D721Med (cell line): ENCODE measurements around the gene TXN2.

ENCODE experiments used
- DNase-seq: peaks from one replicate; pipeline ENCODE4 v3.0.0; 2011; ENCODE audit warnings: low spot score; ENCODE audit not compliant: insufficient read length
- FAIRE-seq: peaks from 2 replicates; lab custom pipeline; 2011; peaks lifted over from hg19 to GRCh38; lab: Jason Lieb, UNC
- TF ChIP-seq, protein P1 (sequence below): IDR thresholded peaks from 2 replicates; pipeline ENCODE4 v1.5.1; 2012; ENCODE audit warnings: mild to moderate bottlenecking, control low read depth; ENCODE audit not compliant: insufficient read depth; ENCODE audit errors: missing control alignments

Gene TXN2

DNA sequence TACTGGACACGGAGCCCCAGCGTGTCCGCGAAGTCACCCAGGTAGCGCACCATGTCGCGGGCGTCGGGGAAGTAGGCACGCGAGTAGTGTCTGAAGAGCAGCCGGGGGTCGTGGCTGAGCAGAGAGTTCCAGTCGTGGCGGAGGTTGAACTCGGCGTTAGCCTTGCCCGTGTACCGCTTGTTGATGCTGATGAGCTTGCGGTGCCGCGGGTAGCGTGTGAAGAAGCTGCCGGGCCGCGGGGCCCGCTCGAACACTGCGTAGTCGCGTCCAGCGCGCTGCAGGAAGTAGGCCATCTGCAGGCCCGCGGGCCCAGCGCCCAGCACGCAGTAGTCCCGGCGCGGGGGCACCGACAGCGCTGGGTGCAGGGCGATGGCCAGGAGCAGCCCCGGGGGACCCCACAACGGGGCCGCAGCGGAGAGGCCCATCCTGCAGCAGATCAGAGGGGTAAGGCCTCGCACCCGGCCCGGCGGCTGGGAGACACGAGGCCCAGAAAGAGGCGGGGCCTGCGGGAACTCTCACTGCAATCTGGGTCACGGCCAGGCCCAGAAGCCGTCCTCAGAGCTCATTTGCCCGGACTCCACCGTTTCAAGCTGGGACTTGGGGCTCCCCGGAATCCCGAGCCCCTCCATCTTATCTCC lies 24.7 kb upstream of the TXN2 start:
- TF ChIP-seq, protein P1, sequence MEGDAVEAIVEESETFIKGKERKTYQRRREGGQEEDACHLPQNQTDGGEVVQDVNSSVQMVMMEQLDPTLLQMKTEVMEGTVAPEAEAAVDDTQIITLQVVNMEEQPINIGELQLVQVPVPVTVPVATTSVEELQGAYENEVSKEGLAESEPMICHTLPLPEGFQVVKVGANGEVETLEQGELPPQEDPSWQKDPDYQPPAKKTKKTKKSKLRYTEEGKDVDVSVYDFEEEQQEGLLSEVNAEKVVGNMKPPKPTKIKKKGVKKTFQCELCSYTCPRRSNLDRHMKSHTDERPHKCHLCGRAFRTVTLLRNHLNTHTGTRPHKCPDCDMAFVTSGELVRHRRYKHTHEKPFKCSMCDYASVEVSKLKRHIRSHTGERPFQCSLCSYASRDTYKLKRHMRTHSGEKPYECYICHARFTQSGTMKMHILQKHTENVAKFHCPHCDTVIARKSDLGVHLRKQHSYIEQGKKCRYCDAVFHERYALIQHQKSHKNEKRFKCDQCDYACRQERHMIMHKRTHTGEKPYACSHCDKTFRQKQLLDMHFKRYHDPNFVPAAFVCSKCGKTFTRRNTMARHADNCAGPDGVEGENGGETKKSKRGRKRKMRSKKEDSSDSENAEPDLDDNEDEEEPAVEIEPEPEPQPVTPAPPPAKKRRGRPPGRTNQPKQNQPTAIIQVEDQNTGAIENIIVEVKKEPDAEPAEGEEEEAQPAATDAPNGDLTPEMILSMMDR, result no peak
- no peak for DNase-seq
- no peak for FAIRE-seq

DNA sequence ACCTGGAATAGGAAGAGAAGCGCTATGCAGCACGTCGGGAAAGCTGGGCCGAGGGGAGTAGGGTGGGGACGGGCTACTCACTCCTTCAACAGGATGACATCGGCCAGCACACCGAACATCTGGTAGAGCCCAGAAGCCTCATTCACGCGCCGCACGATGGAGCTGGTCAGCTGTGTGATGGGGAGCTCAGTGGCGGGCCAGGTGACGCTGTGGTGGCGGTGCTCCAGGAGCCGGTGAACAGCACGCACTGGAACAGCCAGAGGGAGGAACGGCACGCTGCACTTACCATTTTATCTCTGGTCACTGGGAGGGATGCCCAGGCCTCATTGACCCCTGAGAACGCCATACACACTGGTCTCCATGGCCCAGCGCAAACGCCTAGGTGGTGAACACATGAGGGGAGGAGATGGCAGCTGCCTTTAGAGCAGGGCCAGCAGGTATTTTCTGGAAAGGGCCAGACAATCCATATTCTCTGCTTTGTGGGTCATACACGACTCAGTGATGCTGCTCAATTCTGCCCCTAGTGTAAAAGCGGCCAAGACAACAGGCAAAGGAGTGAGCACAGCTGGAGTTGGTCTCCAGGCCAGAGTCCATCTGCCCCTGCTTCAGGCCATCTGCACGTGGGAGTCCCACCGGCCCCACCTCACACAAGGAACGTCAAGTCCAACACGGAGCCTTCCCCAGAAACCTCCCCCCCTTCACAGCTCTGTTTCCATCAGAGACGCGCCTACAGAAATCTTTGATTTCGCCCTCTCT lies 16.6 kb upstream of the TXN2 start:
- TF ChIP-seq, protein P1, result no peak
- FAIRE-seq, result no peak
- DNase-seq, result no peak

DNA sequence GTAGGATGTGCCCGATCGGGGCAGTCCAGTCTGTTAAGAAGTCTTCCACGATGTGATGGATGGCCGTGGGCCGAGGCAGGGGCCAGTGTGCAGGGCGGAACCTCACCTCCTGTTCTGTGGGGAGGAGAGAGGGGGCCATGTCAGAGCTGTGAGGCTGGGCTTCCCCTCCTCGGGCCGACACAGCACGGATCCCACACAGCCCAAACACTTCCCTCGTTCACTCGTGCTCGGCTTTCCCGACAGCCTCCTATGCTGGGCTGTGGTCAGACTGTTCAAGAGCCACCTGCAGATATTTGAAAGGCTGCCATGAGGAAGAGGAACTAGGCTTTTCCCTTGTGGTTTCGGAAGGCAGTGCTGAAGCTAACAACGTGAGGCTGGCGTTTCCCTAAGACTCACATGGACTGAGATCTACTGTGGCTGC lies 12.3 kb upstream of the TXN2 start:
- TF ChIP-seq, protein P1, result no peak
- DNase-seq (no peak), FAIRE-seq (no peak)

DNA sequence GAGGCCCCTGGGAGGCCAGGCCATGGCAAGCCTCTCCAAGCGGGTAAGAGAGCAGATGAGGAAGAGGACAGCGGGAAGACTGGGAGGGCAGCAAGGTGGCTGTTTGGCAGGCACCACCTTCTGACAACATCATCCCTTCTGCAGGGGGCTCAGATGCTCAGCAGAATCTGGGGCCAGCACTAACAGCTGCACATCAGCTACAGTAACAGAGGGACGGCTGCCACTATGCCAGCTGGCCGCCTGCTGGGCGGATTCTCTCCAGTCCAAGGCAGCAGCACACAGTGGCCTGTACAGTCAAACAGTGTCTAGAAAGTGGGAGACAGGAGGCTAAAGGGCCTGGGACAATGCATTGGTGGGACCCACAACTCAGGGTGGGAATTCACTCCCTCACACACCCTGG lies 10.7 kb upstream of the TXN2 start:
- TF ChIP-seq, protein P1, result no peak
- no peak for FAIRE-seq

DNA sequence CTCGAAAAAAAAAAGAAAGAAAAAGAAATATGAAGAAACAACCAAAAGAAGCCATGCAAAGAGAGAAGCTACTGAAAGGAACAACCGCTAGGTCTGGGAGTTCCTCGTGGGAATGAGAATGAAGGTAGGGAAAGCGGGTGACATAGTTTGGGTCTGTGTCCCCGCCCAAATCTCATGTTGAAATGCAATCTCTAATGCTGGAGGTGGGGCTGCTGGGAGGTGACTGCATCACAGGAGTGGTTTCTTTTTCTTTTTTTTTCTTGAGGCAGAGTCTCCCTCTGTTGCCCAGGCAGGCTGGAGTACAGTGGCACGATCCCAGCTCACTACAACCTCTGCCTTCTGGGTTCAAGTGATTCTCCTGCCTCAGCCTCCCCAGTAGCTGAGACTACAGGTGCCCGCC lies 9.7 kb upstream of the TXN2 start:
- no peak for DNase-seq
- TF ChIP-seq, protein P1, result no peak
- FAIRE-seq, result no peak

More for the DNA sequence above, 10.7 kb upstream of the TXN2 start:
- DNase-seq, result no peak

DNA sequence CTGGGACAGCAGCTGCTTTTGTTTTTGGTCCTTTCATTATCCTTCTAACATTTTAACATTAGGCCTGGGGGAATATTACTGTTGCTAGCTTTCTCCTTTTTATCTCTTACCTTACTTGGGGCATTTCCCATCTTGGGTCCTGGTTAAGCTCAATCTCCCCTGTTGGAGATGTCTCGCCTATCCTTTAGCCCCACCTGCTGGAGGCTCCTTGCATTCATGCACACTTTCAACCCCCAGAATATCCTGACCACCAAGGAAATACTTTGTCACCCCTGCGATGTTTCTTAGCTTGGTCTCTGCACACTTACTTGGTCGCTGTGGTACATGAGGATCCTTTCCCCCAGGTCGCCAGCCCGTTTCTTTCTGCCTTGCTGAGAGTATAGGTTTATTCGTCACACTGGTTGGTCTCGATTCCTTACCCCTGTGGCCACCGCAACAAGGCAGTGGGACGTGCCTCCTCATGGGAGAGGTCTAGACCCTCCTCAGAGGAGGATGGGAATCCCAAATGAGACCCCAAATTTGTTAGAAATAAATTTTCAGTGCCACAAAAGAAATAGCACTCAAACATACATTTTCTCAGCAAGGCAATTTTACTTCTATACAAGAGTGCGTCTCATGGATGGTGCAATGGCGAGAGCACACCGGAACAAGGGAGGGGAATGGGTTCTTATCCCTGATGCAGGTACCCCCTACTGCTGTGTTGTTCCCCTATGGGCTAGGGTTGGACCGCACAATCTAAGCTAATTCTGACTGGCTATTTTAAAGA lies 5.4 kb upstream of the TXN2 start:
- DNase-seq (no peak), FAIRE-seq (no peak)
- TF ChIP-seq, protein P1, result peak; percentile 48
